ENCODE measurements around the gene SULT4A1. TPM values are rescaled to one million over a fixed set of nuclear protein-coding genes. Genes with fewer than 3 reads are reported as not detected.

The SULT4A1 gene
- polyA plus RNA-seq, 1 experiment = 0.14 TPM

DNA sequence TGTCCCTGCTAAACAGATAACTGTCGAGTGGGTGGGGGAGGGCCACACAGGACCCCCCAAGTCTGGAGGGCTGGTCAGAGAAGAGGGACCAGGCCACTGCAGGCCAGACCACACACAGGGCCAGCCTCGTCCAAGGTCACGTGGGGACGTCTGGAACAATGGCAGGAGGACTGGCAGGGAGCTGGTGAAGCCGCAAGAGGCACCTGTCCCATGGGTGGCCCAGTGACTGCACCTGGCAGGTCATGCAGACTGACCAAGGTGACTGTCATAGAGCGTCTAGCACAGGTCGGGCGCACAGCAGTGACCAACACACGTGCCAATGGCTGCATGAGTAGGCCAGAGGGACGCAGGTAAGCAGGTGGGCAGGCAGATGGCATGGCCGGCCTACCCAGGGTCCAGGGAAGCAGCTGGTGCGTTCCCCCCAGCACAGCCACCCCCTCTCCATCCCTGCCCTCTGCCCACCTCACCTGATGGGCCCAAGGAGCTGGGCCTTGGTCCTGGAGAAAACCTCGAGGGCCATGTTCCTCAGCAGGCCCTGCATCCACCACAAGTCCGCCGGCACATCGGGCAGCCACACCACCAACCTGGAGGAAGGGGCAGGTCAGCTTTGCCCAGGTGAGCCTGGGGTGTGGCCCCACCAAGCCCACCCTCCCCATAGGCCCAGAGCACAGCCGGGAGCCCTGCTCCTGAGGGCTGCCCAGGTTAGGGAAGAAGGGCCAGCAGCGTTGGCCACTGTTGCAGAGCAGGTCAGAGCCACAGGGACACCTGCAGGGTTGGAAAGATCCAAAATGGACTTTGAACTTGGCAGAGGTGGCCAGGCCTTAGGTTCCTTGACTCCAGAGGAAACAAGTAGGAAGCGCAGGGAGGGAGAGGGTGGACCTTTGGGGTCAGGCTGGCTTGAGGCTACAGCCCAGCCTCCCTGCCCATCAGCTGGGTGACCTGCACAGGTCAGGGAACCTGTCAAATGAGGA, 19.1 kb upstream of the SULT4A1 start:
- ChIA-PET POLR2A (no interaction called here), CTCF (interaction anchor here (2.0 kb wide), 1 partner anchor 65 kb away, joined by 19 read pairs; no protein-coding TSS in a partner anchor)
- H3K27me3 ChIP-seq (ENCODE audit: control insufficient read depth, insufficient read depth, low read length) = peaks cover 14% of the 10 kb centered on the region
- TF ChIP-seq CTCF (IDR thresholded peaks at IDR 0.05; ENCODE audit: low read depth, low read length) = no peak
- DNase-seq (ENCODE audit: low read depth, low spot score) = no peak
- no peak overlapping the region for H3K4me3 ChIP-seq (ENCODE audit: low read depth, low read length)
- H3K9me3 ChIP-seq (ENCODE audit: control insufficient read depth, insufficient read depth, low read length) = peaks cover 6% of the 10 kb centered on the region
- no peak overlapping the region for H3K27ac ChIP-seq (ENCODE audit: low read depth, low read length)

GRCh38 chr22:43880541-43880991, 18.3 kb upstream of the SULT4A1 start:
- no peak for TF ChIP-seq CTCF (IDR thresholded peaks at IDR 0.05; ENCODE audit: low read depth, low read length)
- no peak overlapping the region for H3K4me3 ChIP-seq (ENCODE audit: low read depth, low read length)
- peaks cover 6% of the 10 kb centered on the region for H3K9me3 ChIP-seq (ENCODE audit: control insufficient read depth, insufficient read depth, low read length)
- ChIA-PET POLR2A (no interaction called here), CTCF (no interaction called here)
- peaks cover 14% of the 10 kb centered on the region for H3K27me3 ChIP-seq (ENCODE audit: control insufficient read depth, insufficient read depth, low read length)
- H3K27ac ChIP-seq (ENCODE audit: low read depth, low read length) = no peak overlapping the region
- no peak for DNase-seq (ENCODE audit: low read depth, low spot score)

GRCh38 chr22:43879901-43880540, 17.7 kb upstream of the SULT4A1 start:
- no peak for DNase-seq (ENCODE audit: low read depth, low spot score)
- ChIA-PET POLR2A (no interaction called here), CTCF (no interaction called here)
- Histone ChIP-seq H3K27ac (ENCODE audit: low read depth, low read length) (no peak overlapping the region), H3K9me3 (ENCODE audit: control insufficient read depth, insufficient read depth, low read length) (peaks cover 6% of the 10 kb centered on the region), H3K4me3 (ENCODE audit: low read depth, low read length) (no peak overlapping the region), H3K27me3 (ENCODE audit: control insufficient read depth, insufficient read depth, low read length) (peaks cover 14% of the 10 kb centered on the region)
- no peak for TF ChIP-seq CTCF (IDR thresholded peaks at IDR 0.05; ENCODE audit: low read depth, low read length)

GRCh38 chr22:43878831-43879550, 16.7 kb upstream of the SULT4A1 start:
- ChIA-PET CTCF (no interaction called here), POLR2A (no interaction called here)
- H3K9me3 ChIP-seq (ENCODE audit: control insufficient read depth, insufficient read depth, low read length) = peaks cover 6% of the 10 kb centered on the region
- no peak for TF ChIP-seq CTCF (IDR thresholded peaks at IDR 0.05; ENCODE audit: low read depth, low read length)
- no peak overlapping the region for H3K4me3 ChIP-seq (ENCODE audit: low read depth, low read length)
- H3K27me3 ChIP-seq (ENCODE audit: control insufficient read depth, insufficient read depth, low read length) = peaks cover 14% of the 10 kb centered on the region
- no peak for DNase-seq (ENCODE audit: low read depth, low spot score)
- no peak overlapping the region for H3K27ac ChIP-seq (ENCODE audit: low read depth, low read length)
